ENCODE measurements around the gene NCR3LG1. TPM values are rescaled to one million over a fixed set of nuclear protein-coding genes. Genes with fewer than 3 reads are reported as not detected.

The NCR3LG1 gene
- total RNA-seq, 2 experiments from 2014 or later: 0.47 to 0.91 TPM

- Mint-ChIP-seq H3K27me3 (peaks cover 2% of the 10 kb centered on the region), H3K27ac (no peak overlapping the region), H3K9me3 (ENCODE audit: low read depth) (peaks cover 3% of the 10 kb centered on the region), H3K36me3 (peaks cover 7% of the 10 kb centered on the region), H3K4me1 (no peaks in the 10 kb centered on the region), H3K4me3 (no peak overlapping the region)
- ATAC-seq: no peak
- CTCF ChIA-PET: interaction anchor here (1.1 to 5.0 kb wide), 3 partner anchors 28 to 148 kb away, joined by 3 to 74 read pairs (median 38); no protein-coding TSS in a partner anchor
- no peak for DNase-seq
These were observed 29.6 kb downstream of the NCR3LG1 start for GRCh38 chr11:17381156-17381555.

GRCh38 chr11:17382046-17382728 lies 30.6 kb downstream of the NCR3LG1 start:
- no peak overlapping the region for H3K4me3 Mint-ChIP-seq
- ATAC-seq (no peak), DNase-seq (no peak)
- no peak overlapping the region for H3K27ac Mint-ChIP-seq
- peaks cover 5% of the 10 kb centered on the region for H3K36me3 Mint-ChIP-seq
- H3K4me1 Mint-ChIP-seq: peaks cover under 1% of the 10 kb centered on the region
- peaks cover 3% of the 10 kb centered on the region for H3K9me3 Mint-ChIP-seq (ENCODE audit: low read depth)
- peaks cover 2% of the 10 kb centered on the region for H3K27me3 Mint-ChIP-seq
- CTCF ChIA-PET: interaction anchor here (1.0 to 5.0 kb wide), 8 partner anchors 9 to 152 kb away, joined by 3 to 74 read pairs (median 5); no protein-coding TSS in a partner anchor

GRCh38 chr11:17383461-17383860 lies 31.9 kb downstream of the NCR3LG1 start:
- peaks cover under 1% of the 10 kb centered on the region for H3K9me3 Mint-ChIP-seq (ENCODE audit: low read depth)
- peaks cover 8% of the 10 kb centered on the region for H3K27me3 Mint-ChIP-seq
- H3K27ac Mint-ChIP-seq: no peak overlapping the region
- H3K36me3 Mint-ChIP-seq: peaks cover 2% of the 10 kb centered on the region
- H3K4me1 Mint-ChIP-seq: peaks cover 5% of the 10 kb centered on the region
- DNase-seq (no peak), ATAC-seq (no peak)
- CTCF ChIA-PET: interaction anchor here (0.8 to 5.0 kb wide), 35 partner anchors 8 to 595 kb away, joined by 3 to 74 read pairs (median 4); partner anchors contain the start of gene PIK3C2A
- no peak overlapping the region for H3K4me3 Mint-ChIP-seq

- Mint-ChIP-seq H3K36me3 (no peaks in the 10 kb centered on the region), H3K27ac (no peak overlapping the region), H3K4me1 (peaks cover 5% of the 10 kb centered on the region), H3K9me3 (ENCODE audit: low read depth) (no peaks in the 10 kb centered on the region), H3K27me3 (peaks cover 8% of the 10 kb centered on the region), H3K4me3 (no peak overlapping the region)
- DNase-seq (peak; percentile 80), ATAC-seq (peak; percentile 60)
- CTCF ChIA-PET: interaction anchor here (0.7 to 5.0 kb wide), 38 partner anchors 8 to 595 kb away, joined by 3 to 74 read pairs (median 4); partner anchors contain the start of gene PIK3C2A
These were observed 32.5 kb downstream of the NCR3LG1 start for GRCh38 chr11:17384002-17384511.

GRCh38 chr11:17385492-17385891 lies 33.9 kb downstream of the NCR3LG1 start:
- no peaks in the 10 kb centered on the region for H3K9me3 Mint-ChIP-seq (ENCODE audit: low read depth)
- CTCF ChIA-PET: interaction anchor here (1.1 to 5.0 kb wide), 4 partner anchors 27 to 143 kb away, joined by 3 to 74 read pairs (median 25); no protein-coding TSS in a partner anchor

GRCh38 chr11:17385926-17386325 lies 34.3 kb downstream of the NCR3LG1 start:
- DNase-seq (no peak), ATAC-seq (no peak)
- CTCF ChIA-PET: interaction anchor here (0.6 to 5.0 kb wide), 13 partner anchors 11 to 1199 kb away, joined by 3 to 74 read pairs (median 3); no protein-coding TSS in a partner anchor
- Mint-ChIP-seq H3K4me1 (peaks cover 8% of the 10 kb centered on the region), H3K36me3 (no peaks in the 10 kb centered on the region), H3K27me3 (peaks cover 16% of the 10 kb centered on the region), H3K27ac (no peak overlapping the region), H3K4me3 (no peak overlapping the region), H3K9me3 (ENCODE audit: low read depth) (no peaks in the 10 kb centered on the region)

More at GRCh38 chr11:17385492-17385891, 33.9 kb downstream of the NCR3LG1 start:
- Mint-ChIP-seq H3K27me3 (peaks cover 15% of the 10 kb centered on the region), H3K36me3 (no peaks in the 10 kb centered on the region), H3K4me3 (no peak overlapping the region), H3K27ac (no peak overlapping the region), H3K4me1 (peaks cover 8% of the 10 kb centered on the region)
- ATAC-seq: no peak
- no peak for DNase-seq

- Mint-ChIP-seq H3K4me1 (peaks cover 8% of the 10 kb centered on the region), H3K36me3 (no peaks in the 10 kb centered on the region), H3K27ac (no peak overlapping the region), H3K9me3 (ENCODE audit: low read depth) (no peaks in the 10 kb centered on the region), H3K27me3 (peaks cover 22% of the 10 kb centered on the region), H3K4me3 (no peak overlapping the region)
- DNase-seq (peak; percentile 61), ATAC-seq (peak; percentile 43)
- CTCF ChIA-PET: interaction anchor here (0.6 to 1.5 kb wide), 13 partner anchors 12 to 1200 kb away, joined by 3 to 12 read pairs (median 3); partner anchors contain the start of genes ABCC8 and OTOG
These were observed 34.9 kb downstream of the NCR3LG1 start for GRCh38 chr11:17386331-17387084.

- Mint-ChIP-seq H3K27me3 (peaks cover 22% of the 10 kb centered on the region), H3K36me3 (no peaks in the 10 kb centered on the region)
- CTCF ChIA-PET: interaction anchor here (0.6 to 1.5 kb wide), 10 partner anchors 17 to 178 kb away, joined by 3 to 12 read pairs (median 4); partner anchors contain the start of genes ABCC8 and OTOG
These were observed 35.7 kb downstream of the NCR3LG1 start for GRCh38 chr11:17387254-17387653.

GRCh38 chr11:17387811-17388210 lies 36.2 kb downstream of the NCR3LG1 start:
- no peaks in the 10 kb centered on the region for H3K36me3 Mint-ChIP-seq
- no peak for DNase-seq
- H3K4me1 Mint-ChIP-seq: peaks cover 8% of the 10 kb centered on the region
- H3K4me3 Mint-ChIP-seq: peak overlapping the region; percentile 63
- H3K27me3 Mint-ChIP-seq: peaks cover 22% of the 10 kb centered on the region
- ATAC-seq: no peak
- no peaks in the 10 kb centered on the region for H3K9me3 Mint-ChIP-seq (ENCODE audit: low read depth)
- CTCF ChIA-PET: interaction anchor here (1.2 to 1.4 kb wide), 2 partner anchors 9 to 158 kb away, joined by 5 to 8 read pairs; no protein-coding TSS in a partner anchor
- H3K27ac Mint-ChIP-seq: no peak overlapping the region

More at GRCh38 chr11:17387254-17387653, 35.7 kb downstream of the NCR3LG1 start:
- no peak overlapping the region for H3K27ac Mint-ChIP-seq
- peaks cover 8% of the 10 kb centered on the region for H3K4me1 Mint-ChIP-seq
- no peaks in the 10 kb centered on the region for H3K9me3 Mint-ChIP-seq (ENCODE audit: low read depth)
- DNase-seq (no peak), ATAC-seq (no peak)
- peak overlapping the region; percentile 11 for H3K4me3 Mint-ChIP-seq

- ATAC-seq (peak; percentile 73), DNase-seq (no peak)
- peaks cover 8% of the 10 kb centered on the region for H3K4me1 Mint-ChIP-seq
- peak within 1 kb of the TSS; percentile 63 for H3K4me3 Mint-ChIP-seq
- no peaks in the 10 kb centered on the region for H3K36me3 Mint-ChIP-seq
- H3K27ac Mint-ChIP-seq: no peak within 1 kb of the TSS
- CTCF ChIA-PET: interaction anchor here (0.8 to 1.5 kb wide), 7 partner anchors 10 to 159 kb away, joined by 4 to 8 read pairs (median 5); no protein-coding TSS in a partner anchor
- peaks cover 22% of the 10 kb centered on the region for H3K27me3 Mint-ChIP-seq
- H3K9me3 Mint-ChIP-seq (ENCODE audit: low read depth): no peaks in the 10 kb centered on the region
These were observed 37.1 kb downstream of the NCR3LG1 start, which contains the start of gene KCNJ11 for GRCh38 chr11:17388609-17389210. Gene KCNJ11, minus strand, starts transcription at chr11:17388659. Its CDS starts 568 bp downstream, at chr11:17388091.

GRCh38 chr11:17389211-17389956 lies 37.8 kb downstream of the NCR3LG1 start:
- peak; percentile 84 for ATAC-seq
- H3K9me3 Mint-ChIP-seq (ENCODE audit: low read depth): no peaks in the 10 kb centered on the region
- CTCF ChIA-PET: interaction anchor here (0.6 to 1.5 kb wide), 10 partner anchors 11 to 139 kb away, joined by 3 to 8 read pairs (median 4); no protein-coding TSS in a partner anchor
- peak overlapping the region; percentile 63 for H3K4me3 Mint-ChIP-seq
- H3K27me3 Mint-ChIP-seq: peaks cover 22% of the 10 kb centered on the region
- peaks cover 8% of the 10 kb centered on the region for H3K4me1 Mint-ChIP-seq
- H3K27ac Mint-ChIP-seq: no peak overlapping the region
- peak; percentile 75 for DNase-seq
- no peaks in the 10 kb centered on the region for H3K36me3 Mint-ChIP-seq

All from activated CD8-positive, alpha-beta memory T cell treated with anti-CD3 and anti-CD28 coated beads, Interleukin-2, amount 10 ng/mL, durations not matched to agents 7 days and 5 days (primary cell).